ELR (cell line): Measurements from ENCODE around the gene C2orf69.
A peak's percentile ranks its signal among the peaks of the same experiment; 100 is the strongest.

ENCODE experiments used
- DNase-seq: peaks from one replicate; pipeline ENCODE4 v3.0.0-alpha.2; 2015; ENCODE audit warnings: low read depth

Gene C2orf69

GRCh38 chr2:199914372-199914958, 3.4 kb downstream of the C2orf69 start:
- DNase-seq, result no peak

GRCh38 chr2:199916980-199917379, 5.9 kb downstream of the C2orf69 start:
- DNase-seq, result no peak

GRCh38 chr2:199922856-199923255, 11.8 kb downstream of the C2orf69 start:
- DNase-seq, result peak; percentile 43

GRCh38 chr2:199923924-199924323, 12.8 kb downstream of the C2orf69 start:
- DNase-seq, result peak; percentile 28

GRCh38 chr2:199926806-199927205, 15.7 kb downstream of the C2orf69 start:
- DNase-seq, result no peak

GRCh38 chr2:199928226-199928625, 17.1 kb downstream of the C2orf69 start:
- DNase-seq, result no peak

- no peak for DNase-seq
These were observed 17.5 kb downstream of the C2orf69 start for GRCh38 chr2:199928626-199929025.

- DNase-seq, result no peak
These were observed 18.2 kb downstream of the C2orf69 start for GRCh38 chr2:199929262-199929661.

- no peak for DNase-seq
These were observed 21.3 kb downstream of the C2orf69 start for GRCh38 chr2:199932312-199932855.

- DNase-seq, result peak; percentile 41
These were observed 22.4 kb downstream of the C2orf69 start for GRCh38 chr2:199933466-199933865.

- DNase-seq, result no peak
These were observed 25.5 kb downstream of the C2orf69 start for GRCh38 chr2:199936554-199936953.

GRCh38 chr2:199940373-199940772, 29.3 kb downstream of the C2orf69 start:
- peak; percentile 71 for DNase-seq

- no peak for DNase-seq
These were observed 32.3 kb downstream of the C2orf69 start for GRCh38 chr2:199943373-199943772.

- DNase-seq, result no peak
These were observed 35.1 kb downstream of the C2orf69 start for GRCh38 chr2:199946196-199946595.

GRCh38 chr2:199946836-199947235, 35.7 kb downstream of the C2orf69 start:
- DNase-seq, result no peak

- no peak for DNase-seq
These were observed 39.3 kb downstream of the C2orf69 start for GRCh38 chr2:199950396-199950795.

- no peak for DNase-seq
These were observed 39.9 kb downstream of the C2orf69 start for GRCh38 chr2:199951023-199951422.

GRCh38 chr2:199955007-199955338, 43.9 kb downstream of the C2orf69 start:
- DNase-seq, result peak; percentile 68

GRCh38 chr2:199955339-199956061, 44.4 kb downstream of the C2orf69 start, which contains the start of the genes MAIP1 and TYW5:
MAIP1 (plus strand) TSS chr2:199955582; CDS start chr2:199955799, 217 bp downstream.
TYW5 (minus strand) TSS chr2:199955491; CDS start chr2:199955470, 21 bp downstream.
- peak; percentile 91 for DNase-seq

- DNase-seq, result peak; percentile 25
These were observed 44.9 kb downstream of the C2orf69 start for GRCh38 chr2:199956062-199956380.

- no peak for DNase-seq
These were observed 46.9 kb downstream of the C2orf69 start for GRCh38 chr2:199958014-199958413.

GRCh38 chr2:199962203-199962602, 51.1 kb downstream of the C2orf69 start:
- DNase-seq, result no peak

- DNase-seq, result no peak
These were observed 55.3 kb downstream of the C2orf69 start for GRCh38 chr2:199966405-199966804.

- DNase-seq, result no peak
These were observed 55.9 kb downstream of the C2orf69 start for GRCh38 chr2:199966976-199967375.
